SK-N-SH treated with all-trans-retinoic acid at 6 μM for 48 hours (cell line): ENCODE measurements around the gene ALLC.

Experiments used
- ATAC-seq: fragments of 200-7000 bp; cut with Tn5 transposase; 3 replicates; pipeline ENCODE4 v1.9.1; 2020; ENCODE audit warnings: mild to moderate bottlenecking, moderate library complexity
- CREB5 ChIP-seq: fragments of 250-450 bp; sonication (Bioruptor Pico); IDR thresholded peaks from 2 replicates; pipeline ENCODE4 v1.5.1; 2020; ENCODE audit warnings: low read depth, mild to moderate bottlenecking, moderate library complexity
- ESRRG ChIP-seq: fragments of 250-450 bp; sonication (Bioruptor Pico); IDR thresholded peaks from 2 replicates; pipeline ENCODE4 v1.6.1; 2021; ENCODE audit warnings: mild to moderate bottlenecking
- GLIS3 ChIP-seq: fragments of 250-450 bp; sonication (Bioruptor Pico); IDR thresholded peaks from 2 replicates; pipeline ENCODE4 v1.5.0; 2020; ENCODE audit warnings: mild to moderate bottlenecking, moderate library complexity
- OSR1 ChIP-seq: fragments of 250-450 bp; sonication (Bioruptor Pico); IDR thresholded peaks from 2 replicates; pipeline ENCODE4 v1.8.0; 2022; ENCODE audit warnings: moderate library complexity, mild to moderate bottlenecking, inconsistent platforms
- PATZ1 ChIP-seq: fragments of 250-450 bp; sonication (Bioruptor Pico); IDR thresholded peaks from 2 replicates; pipeline ENCODE4 v1.8.0; 2020; ENCODE audit warnings: mild to moderate bottlenecking, moderate library complexity, borderline replicate concordance
- POU6F1 ChIP-seq: fragments of 250-450 bp; sonication (Bioruptor Pico); IDR thresholded peaks from 2 replicates; pipeline ENCODE4 v1.8.0; 2021; ENCODE audit warnings: low read depth, mild to moderate bottlenecking, moderate library complexity, borderline replicate concordance
- PPARA ChIP-seq: fragments of 250-450 bp; sonication (Bioruptor Pico); IDR thresholded peaks from 2 replicates; pipeline ENCODE4 v1.5.0; 2020; ENCODE audit warnings: mild to moderate bottlenecking, borderline replicate concordance
- RARB ChIP-seq: fragments of 250-450 bp; sonication (Bioruptor Pico); IDR thresholded peaks from 2 replicates; pipeline ENCODE4 v1.8.0; 2021; ENCODE audit warnings: mild to moderate bottlenecking, moderate library complexity
- SNAI2 ChIP-seq: fragments of 250-450 bp; sonication (Bioruptor Pico); IDR thresholded peaks from 2 replicates; pipeline ENCODE4 v1.5.0; 2020; ENCODE audit warnings: mild to moderate bottlenecking, moderate library complexity
- TCF4 ChIP-seq: fragments of 250-450 bp; sonication (Bioruptor Pico); IDR thresholded peaks from 2 replicates; pipeline ENCODE4 v1.8.0; 2021; ENCODE audit warnings: mild to moderate bottlenecking, moderate library complexity, borderline replicate concordance
- TOX ChIP-seq: fragments of 250-450 bp; sonication (Bioruptor Pico); IDR thresholded peaks from 2 replicates; pipeline ENCODE4 v1.8.0; 2021; ENCODE audit warnings: mild to moderate bottlenecking, moderate library complexity, borderline replicate concordance
- ZC3H10 ChIP-seq: fragments of 250-450 bp; sonication (Bioruptor Pico); IDR thresholded peaks from 2 replicates; pipeline ENCODE4 v1.5.1; 2021; ENCODE audit warnings: mild to moderate bottlenecking, moderate library complexity
- ZFP3 ChIP-seq: fragments of 250-450 bp; sonication (Bioruptor Pico); IDR thresholded peaks from 2 replicates; pipeline ENCODE4 v1.5.0; 2020; ENCODE audit warnings: mild to moderate bottlenecking, moderate library complexity
- ZFP30 ChIP-seq: fragments of 450-650 bp; formaldehyde crosslinking; IDR thresholded peaks from 2 replicates; pipeline ENCODE4 v1.5.0; 2022; ENCODE audit warnings: mild to moderate bottlenecking, moderate library complexity
- ZNF565 ChIP-seq: fragments of 450-650 bp; formaldehyde crosslinking; conservative IDR thresholded peaks from 2 replicates; pipeline ENCODE4 v1.5.0; 2020; ENCODE audit warnings: low read depth, mild to moderate bottlenecking, moderate library complexity
- ZNF70 ChIP-seq: fragments of 450-650 bp; formaldehyde crosslinking; IDR thresholded peaks from 2 replicates; pipeline ENCODE4 v1.5.0; 2020; ENCODE audit warnings: mild to moderate bottlenecking, moderate library complexity
- ZNF8 ChIP-seq: fragments of 450-650 bp; formaldehyde crosslinking; IDR thresholded peaks from 2 replicates; pipeline ENCODE4 v1.5.0; 2020; ENCODE audit warnings: mild to moderate bottlenecking, moderate library complexity
- TF ChIP-seq, protein P1 (sequence below): fragments of 250-450 bp; sonication (Bioruptor Pico); IDR thresholded peaks from 2 replicates; pipeline ENCODE4 v1.5.1; 2021; ENCODE audit warnings: mild to moderate bottlenecking, moderate library complexity
- TF ChIP-seq, protein P2 (sequence below): fragments of 250-450 bp; sonication (Bioruptor Pico); IDR thresholded peaks from 2 replicates; pipeline ENCODE4 v1.5.0; 2020; ENCODE audit warnings: mild to moderate bottlenecking, moderate library complexity

ALLC gene

DNA sequence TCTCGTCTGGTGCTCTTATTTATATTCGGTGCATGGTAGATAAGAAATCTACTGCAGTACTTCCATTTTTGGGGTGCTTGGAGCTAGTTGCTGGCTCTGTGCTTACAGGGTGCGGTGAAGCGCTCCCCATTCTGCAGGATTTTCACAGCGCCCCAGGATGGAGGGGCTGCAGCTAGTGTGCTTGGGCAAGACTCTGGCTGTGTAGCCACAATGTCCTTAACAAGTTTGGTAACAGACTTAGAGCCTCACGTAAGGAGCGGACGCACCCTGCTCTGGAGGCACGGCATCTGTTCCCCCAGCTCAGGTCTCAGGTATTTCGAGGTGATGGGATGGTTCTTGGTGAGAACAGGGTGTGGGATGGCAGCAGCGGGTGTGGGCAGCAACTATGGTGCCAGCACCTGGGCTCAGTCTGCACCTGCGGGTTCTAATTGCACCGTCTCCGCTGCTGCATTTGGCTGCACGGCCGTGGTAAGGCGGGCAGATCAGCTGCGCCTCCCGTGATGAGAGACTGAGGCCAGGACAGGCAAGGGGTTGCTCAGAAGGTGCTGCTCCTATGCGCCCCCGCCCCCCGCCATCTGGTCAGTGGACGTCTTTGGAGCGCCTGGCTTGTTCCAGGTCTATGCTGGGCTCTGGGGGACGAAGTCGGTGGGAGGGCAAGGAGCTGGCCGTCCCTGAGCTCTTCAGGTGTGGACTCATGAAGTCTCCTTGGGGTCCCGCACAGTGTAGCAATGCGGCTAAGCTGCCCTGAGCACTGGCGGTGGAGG, 20.1 kb upstream of the ALLC start (continued):
- no peak for TF ChIP-seq POU6F1 (CRISPR knock-in tag)
- no peak for TF ChIP-seq TCF4 (CRISPR knock-in tag)
- no peak for TF ChIP-seq ZFP3
- TF ChIP-seq ZNF8 (CRISPR knock-in tag), result no peak
- no peak for TF ChIP-seq TOX (CRISPR knock-in tag)
- TF ChIP-seq PATZ1 (CRISPR knock-in tag), result no peak

DNA sequence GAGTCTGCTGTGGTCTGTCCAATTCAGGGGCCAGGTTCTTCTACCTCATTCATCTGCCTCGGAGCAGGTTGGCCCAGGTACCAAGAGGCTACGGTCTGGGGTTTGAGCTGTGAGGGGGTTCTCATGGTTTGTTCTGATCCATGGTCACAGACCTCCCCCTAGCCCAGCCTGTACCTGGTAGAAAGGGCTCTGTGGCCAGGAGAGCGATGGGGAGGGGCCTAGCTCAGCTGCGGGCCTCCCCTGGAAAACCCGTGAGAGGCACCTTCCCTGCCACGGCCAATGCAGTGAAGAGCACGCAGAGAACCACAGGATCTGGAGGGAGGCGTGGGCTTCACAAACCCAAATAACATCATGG, 19.6 kb upstream of the ALLC start:
- ATAC-seq, result no peak
- no peak for TF ChIP-seq ZC3H10
- TF ChIP-seq ZNF565 (CRISPR knock-in tag), result no peak
- no peak for TF ChIP-seq POU6F1 (CRISPR knock-in tag)
- no peak for TF ChIP-seq GLIS3
- TF ChIP-seq PATZ1 (CRISPR knock-in tag), result no peak
- no peak for TF ChIP-seq CREB5
- no peak for TF ChIP-seq PPARA (CRISPR knock-in tag)
- TF ChIP-seq RARB (CRISPR knock-in tag), result no peak
- TF ChIP-seq ESRRG (CRISPR knock-in tag), result no peak
- no peak for TF ChIP-seq ZFP3
- TF ChIP-seq TCF4 (CRISPR knock-in tag), result no peak
- TF ChIP-seq SNAI2 (CRISPR knock-in tag), result no peak
- no peak for TF ChIP-seq TOX (CRISPR knock-in tag)

GRCh38 chr2:3639015-3639630, 18.9 kb upstream of the ALLC start:
- TF ChIP-seq TCF4 (CRISPR knock-in tag) (no peak), OSR1 (no peak)
- no peak for ATAC-seq

DNA sequence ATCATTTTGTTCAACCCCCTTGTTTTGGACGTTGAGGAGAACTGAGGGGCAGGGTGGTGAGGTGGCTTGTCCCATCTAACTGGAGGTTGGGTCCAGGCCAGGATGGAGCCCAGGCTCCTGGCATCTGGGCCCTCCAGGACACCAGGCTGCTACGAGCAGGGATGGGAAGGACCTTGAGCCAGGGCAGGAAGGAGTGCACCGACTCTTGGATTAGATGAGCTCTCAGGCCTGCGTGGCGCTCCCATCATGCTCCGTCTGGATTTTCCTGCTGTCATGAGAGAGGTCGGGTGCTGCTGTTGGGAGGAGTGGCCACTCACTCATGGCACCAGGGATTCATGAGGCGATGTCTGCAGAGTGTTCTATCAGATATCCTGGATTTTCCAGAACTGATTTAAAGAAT, 18.3 kb upstream of the ALLC start:
- no peak for ATAC-seq
- TF ChIP-seq PATZ1 (CRISPR knock-in tag), result no peak
- no peak for TF ChIP-seq ZFP30 (CRISPR knock-in tag)
- TF ChIP-seq, protein P1, sequence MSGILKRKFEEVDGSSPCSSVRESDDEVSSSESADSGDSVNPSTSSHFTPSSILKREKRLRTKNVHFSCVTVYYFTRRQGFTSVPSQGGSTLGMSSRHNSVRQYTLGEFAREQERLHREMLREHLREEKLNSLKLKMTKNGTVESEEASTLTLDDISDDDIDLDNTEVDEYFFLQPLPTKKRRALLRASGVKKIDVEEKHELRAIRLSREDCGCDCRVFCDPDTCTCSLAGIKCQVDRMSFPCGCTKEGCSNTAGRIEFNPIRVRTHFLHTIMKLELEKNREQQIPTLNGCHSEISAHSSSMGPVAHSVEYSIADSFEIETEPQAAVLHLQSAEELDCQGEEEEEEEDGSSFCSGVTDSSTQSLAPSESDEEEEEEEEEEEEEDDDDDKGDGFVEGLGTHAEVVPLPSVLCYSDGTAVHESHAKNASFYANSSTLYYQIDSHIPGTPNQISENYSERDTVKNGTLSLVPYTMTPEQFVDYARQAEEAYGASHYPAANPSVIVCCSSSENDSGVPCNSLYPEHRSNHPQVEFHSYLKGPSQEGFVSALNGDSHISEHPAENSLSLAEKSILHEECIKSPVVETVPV (CRISPR knock-in tag), result no peak
- no peak for TF ChIP-seq ZNF70 (CRISPR knock-in tag)
- TF ChIP-seq SNAI2 (CRISPR knock-in tag), result no peak
- TF ChIP-seq RARB (CRISPR knock-in tag), result no peak
- TF ChIP-seq PPARA (CRISPR knock-in tag), result no peak
- no peak for TF ChIP-seq ZFP3
- TF ChIP-seq, protein P2, sequence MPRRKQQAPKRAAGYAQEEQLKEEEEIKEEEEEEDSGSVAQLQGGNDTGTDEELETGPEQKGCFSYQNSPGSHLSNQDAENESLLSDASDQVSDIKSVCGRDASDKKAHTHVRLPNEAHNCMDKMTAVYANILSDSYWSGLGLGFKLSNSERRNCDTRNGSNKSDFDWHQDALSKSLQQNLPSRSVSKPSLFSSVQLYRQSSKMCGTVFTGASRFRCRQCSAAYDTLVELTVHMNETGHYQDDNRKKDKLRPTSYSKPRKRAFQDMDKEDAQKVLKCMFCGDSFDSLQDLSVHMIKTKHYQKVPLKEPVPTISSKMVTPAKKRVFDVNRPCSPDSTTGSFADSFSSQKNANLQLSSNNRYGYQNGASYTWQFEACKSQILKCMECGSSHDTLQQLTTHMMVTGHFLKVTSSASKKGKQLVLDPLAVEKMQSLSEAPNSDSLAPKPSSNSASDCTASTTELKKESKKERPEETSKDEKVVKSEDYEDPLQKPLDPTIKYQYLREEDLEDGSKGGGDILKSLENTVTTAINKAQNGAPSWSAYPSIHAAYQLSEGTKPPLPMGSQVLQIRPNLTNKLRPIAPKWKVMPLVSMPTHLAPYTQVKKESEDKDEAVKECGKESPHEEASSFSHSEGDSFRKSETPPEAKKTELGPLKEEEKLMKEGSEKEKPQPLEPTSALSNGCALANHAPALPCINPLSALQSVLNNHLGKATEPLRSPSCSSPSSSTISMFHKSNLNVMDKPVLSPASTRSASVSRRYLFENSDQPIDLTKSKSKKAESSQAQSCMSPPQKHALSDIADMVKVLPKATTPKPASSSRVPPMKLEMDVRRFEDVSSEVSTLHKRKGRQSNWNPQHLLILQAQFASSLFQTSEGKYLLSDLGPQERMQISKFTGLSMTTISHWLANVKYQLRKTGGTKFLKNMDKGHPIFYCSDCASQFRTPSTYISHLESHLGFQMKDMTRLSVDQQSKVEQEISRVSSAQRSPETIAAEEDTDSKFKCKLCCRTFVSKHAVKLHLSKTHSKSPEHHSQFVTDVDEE (CRISPR knock-in tag), result no peak
- TF ChIP-seq OSR1, result no peak
- TF ChIP-seq ESRRG (CRISPR knock-in tag), result no peak
